Esophagus muscularis mucosa (tissue), 2 donors: ENCODE results near the gene DNAH6.

Source experiments
- POLR2A ChIP-seq: fragments of 450-650 bp; IDR thresholded peaks from one replicate; pipeline ENCODE4 v1.6.1; 2017; ENCODE audit warnings: antibody characterized with exemption, moderate library complexity, mild to moderate bottlenecking, low read depth
- POLR2AphosphoS5 ChIP-seq, 2 donors: sonication (generic); formaldehyde crosslinking; IDR thresholded peaks; one replicate each; pipeline ENCODE4 v1.6.1; 2017; ENCODE audit warnings: antibody characterized with exemption in 2 of 2

DNA sequence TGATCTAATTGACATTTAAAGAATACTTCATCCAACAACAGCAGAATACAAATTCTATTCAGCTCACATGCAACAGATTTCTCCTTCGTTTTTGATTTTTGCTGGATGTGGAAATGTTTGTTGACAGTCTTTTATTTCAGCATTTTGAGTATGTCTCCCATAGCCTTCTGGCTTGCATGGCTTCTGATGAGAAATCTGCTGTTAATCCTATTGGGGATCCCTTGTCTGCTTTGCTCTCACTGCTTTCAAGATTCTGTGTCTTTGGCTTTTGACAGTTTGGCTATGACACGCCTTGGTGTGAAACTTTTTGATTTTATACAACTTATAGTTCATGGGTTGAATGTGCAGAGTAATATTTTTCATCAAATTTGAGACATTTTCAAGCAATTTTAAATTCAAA lies 319.9 kb downstream of the DNAH6 start:
- TF ChIP-seq POLR2A (no peak), POLR2AphosphoS5 (IDR thresholded peaks at IDR 0.05) (no peak)
